Activated CD4-positive, alpha-beta T cell treated with anti-CD3 and anti-CD28 coated beads, Interleukin-2, amount 50 U/mL, for 24 hours (primary cell): Measurements from ENCODE around the gene RNF225.
"Not testable (repeated sequence)": the region's sequence is repeated elsewhere in the genome, so short reads cannot be mapped to it uniquely, and the experiment has no call there.

Experiments used
- DNase-seq, 2 donors: peaks; one replicate each; pipeline ENCODE4 v3.0.0-alpha.2; 2020; ENCODE audit warnings: low read depth in 1 of 2, low spot score in 1 of 2

RNF225 gene

GRCh38 chr19:58386576-58387337 is 8.7 kb upstream of the RNF225 start, which contains the start of gene RPS5:
Gene RPS5, plus strand, starts transcription at chr19:58387269. Its CDS starts 869 bp downstream, at chr19:58388138.
- peak; percentile 93 to 97 for DNase-seq

GRCh38 chr19:58387338-58388174 is 7.9 kb upstream of the RNF225 start:
- DNase-seq, result no peak

GRCh38 chr19:58388175-58388526 is 7.3 kb upstream of the RNF225 start:
- DNase-seq, result no peak

- no peak for DNase-seq
Measured at GRCh38 chr19:58392945-58393724, 2.3 kb upstream of the RNF225 start.

- DNase-seq, result no peak
Measured at GRCh38 chr19:58393725-58394033, 1.8 kb upstream of the RNF225 start.

GRCh38 chr19:58394821-58395219 is 636 bp upstream of the RNF225 start:
- DNase-seq, result no peak

- DNase-seq, result no peak
Measured at GRCh38 chr19:58395979-58396627, 647 bp downstream of the RNF225 start.

- no peak for DNase-seq
Measured at GRCh38 chr19:58396691-58397532, 1.5 kb downstream of the RNF225 start.

- DNase-seq, result no peak
Measured at GRCh38 chr19:58397533-58398037, 2.1 kb downstream of the RNF225 start.

- no peak for DNase-seq
Measured at GRCh38 chr19:58398087-58398486, 2.6 kb downstream of the RNF225 start.

GRCh38 chr19:58398545-58398944 is 3.1 kb downstream of the RNF225 start:
- DNase-seq, result no peak

- DNase-seq, result no peak
Measured at GRCh38 chr19:58399903-58400302, 4.4 kb downstream of the RNF225 start.

- DNase-seq, result no peak
Measured at GRCh38 chr19:58400316-58400915, 5.0 kb downstream of the RNF225 start.

- DNase-seq, result peak; percentile 95 to 99
Measured at GRCh38 chr19:58400916-58401839, 5.7 kb downstream of the RNF225 start.

GRCh38 chr19:58401840-58402421 is 6.5 kb downstream of the RNF225 start:
- DNase-seq, result no peak

GRCh38 chr19:58403920-58404478 is 8.5 kb downstream of the RNF225 start:
- not testable (repeated sequence) for DNase-seq

GRCh38 chr19:58406818-58407657 is 11.6 kb downstream of the RNF225 start:
- DNase-seq, result no peak
